HepG2 (cell line): ENCODE measurements around the gene STX5. TPM values are rescaled to one million over a fixed set of nuclear protein-coding genes. Genes with fewer than 3 reads are reported as not detected.

Experiments
- BCLAF1 ChIP-seq: fragments of 450-650 bp; IDR thresholded peaks from 2 replicates; pipeline ENCODE4 v1.6.1; 2017; ENCODE audit warnings: mild to moderate bottlenecking
- CENPT ChIP-seq: sonication (generic); formaldehyde crosslinking; IDR thresholded peaks from 2 replicates; pipeline ENCODE4 v1.8.0; 2022; ENCODE audit warnings: low read depth, mild to moderate bottlenecking, moderate library complexity, missing genetic modification reagents
- FOSL1 ChIP-seq: sonication (generic); formaldehyde crosslinking; IDR thresholded peaks from 2 replicates; pipeline ENCODE4 v1.9.0; 2021; ENCODE audit warnings: missing genetic modification reagents, borderline replicate concordance
- GABPB1 ChIP-seq: IDR thresholded peaks from 2 replicates; pipeline ENCODE4 v1.6.1; 2016; ENCODE audit warnings: mild to moderate bottlenecking, missing genetic modification reagents, moderate library complexity, missing compliant biosample characterization
- HOXA3 ChIP-seq: sonication (generic); formaldehyde crosslinking; IDR thresholded peaks from 2 replicates; pipeline ENCODE4 v1.5.0; 2020; ENCODE audit warnings: missing genetic modification reagents
- NCOA2 ChIP-seq: sonication (generic); formaldehyde crosslinking; IDR thresholded peaks from 2 replicates; pipeline ENCODE4 v1.8.0; 2022; ENCODE audit warnings: inconsistent platforms
- RBM22 ChIP-seq: fragments of 200-400 bp; formaldehyde crosslinking; optimal IDR thresholded peaks from 2 replicates; pipeline ENCODE3; 2017; ENCODE audit warnings: mild to moderate bottlenecking, low read length, moderate library complexity
- SAFB2 ChIP-seq: sonication (generic); formaldehyde crosslinking; IDR thresholded peaks from 2 replicates; pipeline ENCODE4 v1.5.1; 2020; ENCODE audit warnings: missing genetic modification reagents, low read depth, mild to moderate bottlenecking, borderline replicate concordance
- SALL2 ChIP-seq: sonication (generic); formaldehyde crosslinking; IDR thresholded peaks from 2 replicates; pipeline ENCODE4 v1.8.1; 2023; ENCODE audit warnings: mild to moderate bottlenecking, missing genetic modification reagents, inconsistent platforms
- TAF1 ChIP-seq: sonication (generic); formaldehyde crosslinking; IDR thresholded peaks from 2 replicates; pipeline ENCODE4 v1.4.0; 2020; ENCODE audit warnings: missing genetic modification reagents
- ZBTB44 ChIP-seq: sonication (generic); formaldehyde crosslinking; IDR thresholded peaks from 2 replicates; pipeline ENCODE4 v1.4.0; 2020; ENCODE audit warnings: missing genetic modification reagents
- ZFP36L2 ChIP-seq: sonication (generic); formaldehyde crosslinking; IDR thresholded peaks from 2 replicates; pipeline ENCODE4 v1.4.0; 2020; ENCODE audit warnings: missing genetic modification reagents
- ZFP37 ChIP-seq: sonication (generic); formaldehyde crosslinking; IDR thresholded peaks from 2 replicates; pipeline ENCODE4 v1.4.0; 2020; ENCODE audit warnings: missing genetic modification reagents, borderline replicate concordance
- ZMAT5 ChIP-seq: sonication (generic); formaldehyde crosslinking; IDR thresholded peaks from 2 replicates; pipeline ENCODE4 v1.5.0; 2020; ENCODE audit warnings: mild to moderate bottlenecking, low read depth, missing genetic modification reagents, borderline replicate concordance
- ZNF121 ChIP-seq: sonication (generic); formaldehyde crosslinking; IDR thresholded peaks from 2 replicates; pipeline ENCODE4 v1.5.0; 2020; ENCODE audit warnings: mild to moderate bottlenecking, missing genetic modification reagents
- ZNF766 ChIP-seq: sonication (generic); formaldehyde crosslinking; IDR thresholded peaks from 2 replicates; pipeline ENCODE4 v1.5.0; 2020; ENCODE audit warnings: missing genetic modification reagents, borderline replicate concordance
- ZNF800 ChIP-seq: sonication (generic); formaldehyde crosslinking; IDR thresholded peaks from 2 replicates; pipeline ENCODE4 v1.4.0; 2020; ENCODE audit warnings: missing genetic modification reagents
- polyA plus RNA-seq, 8 experiments: library from polyadenylated mRNA; depleted of rRNA in 3 of 8; stranded (reverse) in 7 of 8; unstranded in 1 of 8; fragments of >200 nt; fragmentation: Illumina TruSeq in 4 of 8; extraction: Trizol in 4 of 8; gene quantifications; 2 replicates each; pipeline versions ENCODE4 v1.2.1 to v1.2.3, GENCODE V29; 2011 to 2016; ENCODE audit warnings: low read depth in 4 of 8, missing spikeins in 1 of 8, mixed read lengths in 1 of 8; ENCODE audit not compliant: insufficient read depth in 1 of 8
- total RNA-seq, 5 experiments: library from RNA; depleted of rRNA; stranded (reverse); fragments of >200 nt; fragmentation: Illumina TruSeq; extraction: Trizol; gene quantifications; 2 replicates each; pipeline ENCODE4 v1.2.3, GENCODE V29; 2016; ENCODE audit warnings: low read depth in 1 of 5
- TF ChIP-seq, protein P1 (sequence below): IDR thresholded peaks from 2 replicates; pipeline ENCODE4 v1.6.1; 2012; ENCODE audit warnings: low read length, improper control_type of control experiment

The STX5 gene
- total and polyA plus RNA-seq, 2 of the 13 experiments (the other 11 are each of a cell fraction or from before 2014, with no cell fraction given), result 26.9 to 30.0 TPM

DNA sequence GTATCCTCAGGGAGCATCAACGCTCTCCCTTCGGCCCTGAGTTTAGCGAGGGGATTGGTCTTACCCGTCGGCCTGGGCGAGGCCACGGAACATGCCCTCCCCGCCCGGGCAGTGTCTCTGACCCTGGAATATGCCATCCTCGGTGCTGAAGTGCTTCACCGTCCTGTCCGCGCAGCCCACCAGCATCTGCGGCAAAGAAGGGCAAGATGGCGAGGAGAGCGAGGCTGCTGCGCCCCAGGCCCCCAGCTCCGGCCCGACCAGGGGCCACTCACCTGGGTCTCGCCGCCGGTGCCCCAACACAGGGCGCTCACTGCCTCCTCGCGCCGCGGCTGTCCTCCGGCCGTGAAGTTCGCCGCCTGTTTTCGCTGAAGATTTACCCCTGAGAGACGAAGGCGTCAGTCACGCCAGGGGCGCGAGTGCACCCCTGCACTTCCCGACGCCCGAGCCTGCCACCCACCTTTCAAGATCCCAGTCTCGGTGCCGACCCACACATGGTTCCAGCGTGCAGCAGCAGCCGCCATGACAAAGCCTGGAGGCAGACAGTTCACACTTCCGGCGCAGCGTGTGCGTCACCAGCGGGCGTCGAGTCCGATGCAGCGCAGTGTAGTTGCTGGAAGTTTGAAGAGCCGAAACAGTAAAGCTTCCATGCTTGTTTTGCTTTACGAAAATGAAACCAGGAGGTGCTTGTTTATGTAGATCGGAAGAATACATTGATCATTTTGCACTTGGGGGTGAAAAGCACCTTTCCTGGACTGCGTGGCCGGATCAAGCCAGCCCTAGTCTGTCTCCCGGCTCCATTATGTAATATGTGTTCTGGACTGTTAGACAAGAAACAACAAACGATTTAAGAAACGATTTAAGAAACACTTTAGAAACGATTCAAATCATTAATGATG is 7.4 kb upstream of the STX5 start, which contains the start of gene WDR74 (continued):
- TF ChIP-seq, protein P1, sequence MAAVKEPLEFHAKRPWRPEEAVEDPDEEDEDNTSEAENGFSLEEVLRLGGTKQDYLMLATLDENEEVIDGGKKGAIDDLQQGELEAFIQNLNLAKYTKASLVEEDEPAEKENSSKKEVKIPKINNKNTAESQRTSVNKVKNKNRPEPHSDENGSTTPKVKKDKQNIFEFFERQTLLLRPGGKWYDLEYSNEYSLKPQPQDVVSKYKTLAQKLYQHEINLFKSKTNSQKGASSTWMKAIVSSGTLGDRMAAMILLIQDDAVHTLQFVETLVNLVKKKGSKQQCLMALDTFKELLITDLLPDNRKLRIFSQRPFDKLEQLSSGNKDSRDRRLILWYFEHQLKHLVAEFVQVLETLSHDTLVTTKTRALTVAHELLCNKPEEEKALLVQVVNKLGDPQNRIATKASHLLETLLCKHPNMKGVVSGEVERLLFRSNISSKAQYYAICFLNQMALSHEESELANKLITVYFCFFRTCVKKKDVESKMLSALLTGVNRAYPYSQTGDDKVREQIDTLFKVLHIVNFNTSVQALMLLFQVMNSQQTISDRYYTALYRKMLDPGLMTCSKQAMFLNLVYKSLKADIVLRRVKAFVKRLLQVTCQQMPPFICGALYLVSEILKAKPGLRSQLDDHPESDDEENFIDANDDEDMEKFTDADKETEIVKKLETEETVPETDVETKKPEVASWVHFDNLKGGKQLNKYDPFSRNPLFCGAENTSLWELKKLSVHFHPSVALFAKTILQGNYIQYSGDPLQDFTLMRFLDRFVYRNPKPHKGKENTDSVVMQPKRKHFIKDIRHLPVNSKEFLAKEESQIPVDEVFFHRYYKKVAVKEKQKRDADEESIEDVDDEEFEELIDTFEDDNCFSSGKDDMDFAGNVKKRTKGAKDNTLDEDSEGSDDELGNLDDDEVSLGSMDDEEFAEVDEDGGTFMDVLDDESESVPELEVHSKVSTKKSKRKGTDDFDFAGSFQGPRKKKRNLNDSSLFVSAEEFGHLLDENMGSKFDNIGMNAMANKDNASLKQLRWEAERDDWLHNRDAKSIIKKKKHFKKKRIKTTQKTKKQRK, result no peak
- TF ChIP-seq HOXA3 (CRISPR knock-in tag) (peak; percentile 99), ZFP37 (no peak; the same call in 1 of the 2 replicates), ZMAT5 (CRISPR knock-in tag) (no peak), TAF1 (peak; percentile 98), SALL2 (0 out of 2 replicates have a peak, but pooled peaks have one; percentile 57), CENPT (CRISPR knock-in tag) (no peak), RBM22 (no peak), GABPB1 (CRISPR knock-in tag) (peak; percentile 100), FOSL1 (CRISPR knock-in tag) (no peak), SAFB2 (CRISPR knock-in tag) (peak; percentile 86; the same call in 1 of the 2 replicates), ZNF766 (peak; percentile 49; the same call in 1 of the 2 replicates), ZFP36L2 (CRISPR knock-in tag) (no peak), BCLAF1 (no peak), ZBTB44 (CRISPR knock-in tag) (0 out of 2 replicates have a peak, but pooled peaks have one; percentile 12), ZNF800 (CRISPR knock-in tag) (peak; percentile 78), ZNF121 (no peak), NCOA2 (peak; percentile 60; the same call in 1 of the 2 replicates)
